T1000 (cell line): Measurements from ENCODE around the gene TMEM106C.

ENCODE experiments used
- DNase-seq: peaks from one replicate; lab custom pipeline; 2025; ENCODE audit warnings: mixed read lengths; lab: John Stamatoyannopoulos, UW

The TMEM106C gene

DNA sequence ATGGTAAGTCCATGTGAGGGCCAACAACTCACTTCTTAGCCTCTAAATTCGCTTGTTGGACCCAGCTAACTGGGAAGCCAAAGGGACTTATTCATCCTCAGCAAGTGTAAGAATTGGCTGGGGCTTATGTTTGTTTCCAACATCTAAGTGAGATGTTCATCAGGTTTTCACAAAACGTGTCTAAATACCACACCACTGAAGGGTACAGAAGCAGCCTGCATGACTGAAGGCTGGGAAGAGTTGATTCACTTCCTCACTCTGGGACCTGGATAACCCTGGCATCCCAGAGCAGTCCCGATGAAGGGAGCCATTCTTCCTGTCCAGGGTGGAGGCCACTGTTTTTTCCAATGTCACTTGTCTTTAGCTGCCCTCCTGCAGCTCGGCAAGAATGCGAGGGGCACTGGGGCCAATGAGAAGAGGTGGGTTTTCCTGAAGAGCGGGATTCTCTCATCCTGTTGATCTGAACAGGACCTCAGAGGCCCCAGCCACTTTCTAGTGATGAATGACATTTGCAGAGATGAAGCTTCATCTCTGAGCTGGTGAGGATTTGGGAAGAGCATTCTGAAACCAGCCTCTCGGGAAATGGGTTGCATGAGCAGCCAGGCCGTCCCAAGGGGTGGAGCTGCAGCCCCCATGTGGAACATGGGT lies 53.1 kb downstream of the TMEM106C start:
- no peak for DNase-seq

DNA sequence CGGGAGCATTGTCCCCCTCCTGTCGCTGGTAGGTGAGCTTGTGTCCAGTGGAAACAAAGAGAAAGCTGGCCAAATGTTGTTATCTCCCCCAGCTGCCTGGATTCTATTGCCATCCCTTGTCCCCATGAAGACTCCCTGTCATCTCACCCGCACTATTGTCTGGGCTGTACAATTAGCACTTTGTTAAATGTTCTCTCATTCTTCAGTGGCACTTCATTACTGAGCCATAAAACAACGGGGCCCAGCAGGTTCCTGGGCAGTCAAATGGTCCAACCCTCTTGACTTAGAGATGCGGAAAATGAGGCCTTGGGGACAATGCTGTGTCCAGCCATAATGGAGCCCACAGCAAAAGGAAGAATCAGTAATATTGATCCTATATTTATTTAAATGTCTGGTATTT lies 54.1 kb downstream of the TMEM106C start:
- no peak for DNase-seq

DNA sequence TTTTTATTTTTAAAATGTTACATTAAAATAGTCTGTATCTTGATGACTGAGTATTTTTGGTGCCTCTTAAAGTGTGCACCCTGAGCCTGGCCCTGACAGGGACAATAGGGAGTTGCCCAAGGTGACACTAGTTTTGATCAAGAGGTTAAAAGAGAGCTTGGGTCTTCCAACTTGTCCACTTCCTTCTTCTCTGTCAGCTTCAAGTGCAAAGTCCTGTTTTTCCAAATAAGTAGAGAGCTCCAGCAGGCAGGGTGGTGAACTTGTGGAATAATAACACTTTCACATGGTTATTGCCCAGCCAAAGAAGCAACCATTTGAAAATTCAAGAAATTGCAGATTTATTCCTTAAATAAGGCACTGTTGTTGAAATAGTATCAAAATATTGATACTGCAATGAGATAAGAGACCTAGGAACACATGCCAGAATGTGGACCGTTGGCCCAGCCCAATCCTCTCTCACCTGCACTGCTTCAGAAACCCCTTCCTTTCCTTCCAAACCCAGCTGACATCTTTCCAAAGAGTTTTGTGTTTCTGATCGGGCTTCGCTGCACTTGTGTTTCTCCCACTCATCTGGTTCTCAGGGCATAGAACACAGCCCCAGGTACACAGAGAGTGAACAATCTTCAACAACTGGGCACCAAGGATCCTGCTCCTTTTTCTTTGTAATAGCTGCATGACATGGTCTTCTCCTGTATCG lies 54.7 kb downstream of the TMEM106C start:
- no peak for DNase-seq
